Measurements from ENCODE around the gene NAPB. TPM values are rescaled to one million over a fixed set of nuclear protein-coding genes. Genes with fewer than 3 reads are reported as not detected.

NAPB gene
- polyA plus RNA-seq, 1 experiment, result 3.8 TPM

DNA sequence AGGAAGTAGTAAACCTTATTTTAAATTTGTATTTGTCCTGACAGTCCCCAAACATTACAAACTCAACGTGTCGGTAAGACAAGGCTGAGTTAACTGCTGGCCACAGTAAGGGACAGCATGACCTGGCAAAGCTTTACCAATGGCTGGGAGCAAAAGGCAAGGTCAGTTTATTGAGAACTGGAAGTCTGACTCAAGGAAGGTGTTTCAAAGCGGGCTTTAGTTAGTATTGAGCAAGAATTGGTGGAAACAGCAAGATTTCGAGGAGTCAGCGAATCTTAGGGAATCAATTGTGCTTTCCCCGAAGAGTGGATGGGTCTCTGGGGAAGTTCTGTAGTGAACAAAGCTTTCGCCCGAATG is 60.2 kb downstream of the NAPB start:
- no peak for DNase-seq (ENCODE audit: low read depth)
- POLR2A ChIA-PET, result interaction anchor here (0.7 to 1.2 kb wide), 2 partner anchors 11 to 276 kb away, joined by 3 read pairs; partner anchors contain the start of gene NXT1
- H3K27me3 ChIP-seq (ENCODE audit: control insufficient read depth, insufficient read depth, low read length), result no peaks in the 10 kb centered on the region
- TF ChIP-seq, protein P1, sequence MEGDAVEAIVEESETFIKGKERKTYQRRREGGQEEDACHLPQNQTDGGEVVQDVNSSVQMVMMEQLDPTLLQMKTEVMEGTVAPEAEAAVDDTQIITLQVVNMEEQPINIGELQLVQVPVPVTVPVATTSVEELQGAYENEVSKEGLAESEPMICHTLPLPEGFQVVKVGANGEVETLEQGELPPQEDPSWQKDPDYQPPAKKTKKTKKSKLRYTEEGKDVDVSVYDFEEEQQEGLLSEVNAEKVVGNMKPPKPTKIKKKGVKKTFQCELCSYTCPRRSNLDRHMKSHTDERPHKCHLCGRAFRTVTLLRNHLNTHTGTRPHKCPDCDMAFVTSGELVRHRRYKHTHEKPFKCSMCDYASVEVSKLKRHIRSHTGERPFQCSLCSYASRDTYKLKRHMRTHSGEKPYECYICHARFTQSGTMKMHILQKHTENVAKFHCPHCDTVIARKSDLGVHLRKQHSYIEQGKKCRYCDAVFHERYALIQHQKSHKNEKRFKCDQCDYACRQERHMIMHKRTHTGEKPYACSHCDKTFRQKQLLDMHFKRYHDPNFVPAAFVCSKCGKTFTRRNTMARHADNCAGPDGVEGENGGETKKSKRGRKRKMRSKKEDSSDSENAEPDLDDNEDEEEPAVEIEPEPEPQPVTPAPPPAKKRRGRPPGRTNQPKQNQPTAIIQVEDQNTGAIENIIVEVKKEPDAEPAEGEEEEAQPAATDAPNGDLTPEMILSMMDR (IDR thresholded peaks at IDR 0.05; ENCODE audit: insufficient read depth, low read depth, low read length), result no peak
- peak overlapping the region; percentile 55 for H3K4me3 ChIP-seq (ENCODE audit: low read depth, low read length)
- peaks cover 5% of the 10 kb centered on the region for H3K36me3 ChIP-seq (ENCODE audit: control insufficient read depth, insufficient read depth, low read length)
- CTCF ChIA-PET, result no interaction called here

DNA sequence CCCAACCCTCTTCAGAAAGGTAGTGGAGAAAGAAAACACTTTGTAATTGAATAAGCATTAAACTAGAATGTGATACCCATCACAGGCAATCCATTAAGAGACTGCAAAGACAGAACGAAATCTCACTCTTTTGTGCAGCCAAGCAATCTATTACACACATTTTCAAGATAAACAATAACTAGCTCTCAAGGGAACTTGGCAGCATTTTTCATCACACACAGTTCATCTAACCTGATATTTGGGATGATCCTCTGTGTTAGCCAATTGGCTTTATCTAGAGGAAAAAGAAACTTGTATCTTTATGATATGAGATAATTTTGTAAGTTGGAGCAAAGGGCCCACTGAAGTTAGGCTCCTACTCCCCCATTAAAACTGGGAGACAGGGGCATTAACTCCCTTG is 60.8 kb downstream of the NAPB start:
- TF ChIP-seq, protein P1 (IDR thresholded peaks at IDR 0.05; ENCODE audit: insufficient read depth, low read depth, low read length), result no peak

DNA sequence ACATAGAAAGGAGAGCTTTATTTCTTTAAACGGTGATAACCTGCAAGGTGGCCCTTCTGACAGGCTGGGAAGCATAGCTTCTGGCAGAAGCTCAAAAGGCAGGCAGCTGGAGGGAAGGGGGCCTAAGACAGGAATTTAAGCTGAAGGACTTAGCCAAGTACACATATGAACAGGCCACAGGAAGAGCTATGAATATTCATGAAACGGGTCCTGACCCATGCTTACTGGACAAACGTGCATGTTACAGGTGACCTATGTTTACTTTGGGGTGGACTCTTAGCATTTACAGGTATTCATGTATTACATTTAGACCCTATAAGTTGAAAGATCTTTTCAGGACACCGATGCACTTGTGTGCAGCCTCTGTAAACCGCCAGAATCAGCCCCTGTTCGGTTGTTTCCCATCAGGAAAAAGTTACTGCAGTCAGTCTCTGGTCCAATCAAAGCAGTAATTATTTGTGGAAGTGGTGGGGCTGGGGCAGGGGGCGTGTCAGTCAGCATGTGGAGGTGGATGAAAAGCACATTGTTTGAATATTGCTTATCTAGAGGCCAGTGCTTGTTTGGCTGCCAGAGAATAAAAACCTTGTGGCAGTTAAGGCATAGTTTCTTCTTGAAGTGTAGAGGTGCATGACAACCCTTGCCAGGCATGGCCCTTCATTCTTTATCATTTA is 62.2 kb downstream of the NAPB start:
- no peak overlapping the region for H3K4me3 ChIP-seq (ENCODE audit: low read depth, low read length)
- CTCF ChIA-PET, result no interaction called here
- TF ChIP-seq, protein P1 (IDR thresholded peaks at IDR 0.05; ENCODE audit: insufficient read depth, low read depth, low read length), result no peak
- no peaks in the 10 kb centered on the region for H3K27me3 ChIP-seq (ENCODE audit: control insufficient read depth, insufficient read depth, low read length)
- POLR2A ChIA-PET, result interaction anchor here (0.6 kb wide), 1 partner anchor 9 kb away, joined by 6 read pairs; no protein-coding TSS in a partner anchor
- DNase-seq (ENCODE audit: low read depth), result no peak
- H3K36me3 ChIP-seq (ENCODE audit: control insufficient read depth, insufficient read depth, low read length), result peaks cover 2% of the 10 kb centered on the region; the same call in 1 of the 2 replicates

More for the DNA sequence above, 60.8 kb downstream of the NAPB start:
- H3K27me3 ChIP-seq (ENCODE audit: control insufficient read depth, insufficient read depth, low read length), result no peaks in the 10 kb centered on the region
- ChIA-PET CTCF (no interaction called here), POLR2A (interaction anchor here (1.2 kb wide), 1 partner anchor 10 kb away, joined by 3 read pairs; the partner anchor contains the start of gene NXT1)
- DNase-seq (ENCODE audit: low read depth), result no peak
- no peak overlapping the region for H3K4me3 ChIP-seq (ENCODE audit: low read depth, low read length)
- H3K36me3 ChIP-seq (ENCODE audit: control insufficient read depth, insufficient read depth, low read length), result peaks cover 5% of the 10 kb centered on the region

DNA sequence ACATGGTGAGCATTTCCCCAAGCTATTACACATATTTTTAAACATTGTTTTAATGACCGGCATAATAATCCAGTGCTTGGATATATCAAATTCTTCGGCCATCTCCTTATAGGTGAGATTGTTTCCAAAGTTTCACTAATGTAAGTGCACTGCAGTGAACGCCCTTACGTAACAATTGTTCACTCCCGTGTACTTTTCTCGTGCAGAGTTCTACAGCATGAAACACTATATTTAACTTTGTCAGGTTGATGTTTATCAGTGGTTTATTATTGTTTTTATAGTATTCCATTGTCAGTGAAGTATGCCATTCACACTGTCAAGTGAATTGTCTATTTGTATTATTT is 62.8 kb downstream of the NAPB start:
- TF ChIP-seq, protein P1 (IDR thresholded peaks at IDR 0.05; ENCODE audit: insufficient read depth, low read depth, low read length), result no peak
- Histone ChIP-seq H3K27me3 (ENCODE audit: control insufficient read depth, insufficient read depth, low read length) (no peaks in the 10 kb centered on the region), H3K4me3 (ENCODE audit: low read depth, low read length) (peak overlapping the region; percentile 77), H3K36me3 (ENCODE audit: control insufficient read depth, insufficient read depth, low read length) (peaks cover 2% of the 10 kb centered on the region; the same call in 1 of the 2 replicates)
- DNase-seq (ENCODE audit: low read depth), result no peak
- ChIA-PET CTCF (interaction anchor here (0.6 kb wide), 1 partner anchor 103 kb away, joined by 3 read pairs; no protein-coding TSS in a partner anchor), POLR2A (interaction anchor here (0.6 kb wide), 1 partner anchor 8 kb away, joined by 6 read pairs; no protein-coding TSS in a partner anchor)

DNA sequence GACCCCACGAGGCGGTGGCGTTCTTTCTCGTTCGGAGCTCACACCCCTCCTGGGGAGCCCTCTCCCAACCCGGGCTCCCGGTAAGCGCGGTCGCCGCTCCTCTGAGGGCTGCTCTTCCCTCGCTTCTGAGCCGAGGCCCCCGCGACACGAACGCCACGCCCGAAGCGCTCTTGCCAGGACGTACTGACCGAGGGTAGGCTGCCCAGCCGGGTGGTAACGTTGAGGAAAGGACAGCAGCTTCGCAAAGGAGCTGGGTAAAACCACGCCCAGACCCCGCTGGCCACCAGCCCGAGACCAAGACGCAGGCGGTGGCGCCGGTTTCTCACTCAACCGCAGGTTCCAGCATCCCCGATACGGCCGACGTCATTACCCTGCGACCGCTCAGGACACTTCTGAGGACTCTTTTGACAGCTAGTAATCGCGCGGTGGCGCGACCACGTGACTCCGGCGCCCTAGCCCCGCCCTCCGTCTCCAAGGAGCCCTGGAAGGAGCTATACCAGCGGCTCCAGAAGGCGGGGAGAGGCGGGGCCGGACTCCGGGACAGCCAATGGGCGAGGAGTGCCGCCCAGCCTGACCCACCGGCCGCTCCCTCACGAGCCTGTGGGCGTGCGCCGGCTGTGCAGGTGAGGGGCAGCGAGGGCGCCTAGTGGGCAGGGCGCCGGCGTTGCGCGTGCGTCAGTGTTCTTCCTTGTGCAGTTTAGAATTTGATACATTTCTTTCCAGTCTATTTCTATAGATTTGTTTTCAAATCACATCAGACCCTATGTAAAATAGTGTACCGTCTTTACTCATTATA is 63.3 kb downstream of the NAPB start:
- H3K4me3 ChIP-seq (ENCODE audit: low read depth, low read length), result peak overlapping the region; percentile 77
- ChIA-PET CTCF (interaction anchor here (0.6 kb wide), 1 partner anchor 104 kb away, joined by 3 read pairs; no protein-coding TSS in a partner anchor), POLR2A (no interaction called here)
- TF ChIP-seq, protein P1 (IDR thresholded peaks at IDR 0.05; ENCODE audit: insufficient read depth, low read depth, low read length), result no peak
- H3K27me3 ChIP-seq (ENCODE audit: control insufficient read depth, insufficient read depth, low read length), result no peaks in the 10 kb centered on the region
- peaks cover 2% of the 10 kb centered on the region; the same call in 1 of the 2 replicates for H3K36me3 ChIP-seq (ENCODE audit: control insufficient read depth, insufficient read depth, low read length)
- DNase-seq (ENCODE audit: low read depth), result peak; percentile 97

All from BJ (cell line).